PC-9 (cell line): Measurements from ENCODE around the gene SHROOM3. TPM values are rescaled to one million over a fixed set of nuclear protein-coding genes. Genes with fewer than 3 reads are reported as not detected.

Experiments used
- BruUV-seq: library from RNA; stranded (reverse); fragments of 400-500 nt; replicated peaks from 2 replicates; lab custom pipeline; 2021; lab: Mats Ljungman, UMichigan
- CTCF ChIA-PET: fragments of 300-600 bp; sonication (Branson Sonifier 250); formaldehyde crosslinking; loops from one replicate; lab custom pipeline; 2022; ENCODE audit warnings: antibody characterized with exemption; lab: Charles Lee
- POLR2A ChIA-PET: fragments of 300-600 bp; sonication (Branson Sonifier 250); formaldehyde crosslinking; loops from one replicate; lab custom pipeline; 2022; ENCODE audit warnings: antibody characterized with exemption; ENCODE audit not compliant: unreplicated experiment; lab: Charles Lee
- DNase-seq, 2 experiments: peaks; one replicate each; pipeline versions ENCODE4 v3.0.0 to v3.0.0-alpha.2; 2015 to 2022; ENCODE audit warnings: mixed read lengths in 1 of 2
- H2AFZ ChIP-seq: fragments of 200-600 bp; sonication (generic); 2 replicates; pipeline ENCODE4 v1.8.1; 2017; ENCODE audit warnings: antibody characterized with exemption
- H3F3A ChIP-seq: fragments of 200-600 bp; sonication (generic); 2 replicates; pipeline ENCODE4 v1.8.1; 2017; ENCODE audit warnings: antibody characterized with exemption, mild to moderate bottlenecking, low read depth; ENCODE audit not compliant: insufficient read depth
- H3K27ac ChIP-seq: fragments of 200-600 bp; sonication (generic); 2 replicates; pipeline ENCODE4 v1.6.1; 2016; ENCODE audit warnings: mixed run types
- H3K27me3 ChIP-seq: fragments of 200-600 bp; sonication (generic); 2 replicates; pipeline ENCODE4 v1.6.1; 2016; ENCODE audit warnings: low read depth, mixed run types; ENCODE audit not compliant: insufficient read depth
- H3K36me3 ChIP-seq: fragments of 200-600 bp; sonication (generic); 2 replicates; pipeline ENCODE4 v1.6.1; 2016; ENCODE audit warnings: low read depth, mixed run types
- H3K4me1 ChIP-seq: fragments of 200-600 bp; sonication (generic); replicated peaks from 2 replicates; pipeline ENCODE4 v1.6.1; 2016; ENCODE audit warnings: mixed run types; ENCODE audit not compliant: insufficient read depth
- H3K4me2 ChIP-seq: fragments of 200-600 bp; sonication (generic); 2 replicates; pipeline ENCODE4 v1.6.1; 2017; ENCODE audit warnings: mixed run types
- H3K4me3 ChIP-seq: fragments of 200-600 bp; sonication (generic); 2 replicates; pipeline ENCODE4 v1.6.1; 2016; ENCODE audit warnings: mixed run types
- H3K79me2 ChIP-seq: fragments of 200-600 bp; sonication (generic); 2 replicates; pipeline ENCODE4 v1.6.1; 2017; ENCODE audit warnings: low read depth, mixed run types
- H3K9me2 ChIP-seq: fragments of 200-600 bp; sonication (generic); 2 replicates; pipeline ENCODE4 v1.8.1; 2017; ENCODE audit warnings: mild to moderate bottlenecking; ENCODE audit not compliant: insufficient read depth
- H3K9me3 ChIP-seq: fragments of 200-600 bp; sonication (generic); 2 replicates; pipeline ENCODE4 v1.8.1; 2016; ENCODE audit warnings: low read depth; ENCODE audit not compliant: insufficient read depth
- H4K20me1 ChIP-seq: fragments of 200-600 bp; sonication (generic); 2 replicates; pipeline ENCODE4 v1.8.1; 2017; ENCODE audit not compliant: insufficient read depth
- EZH2 ChIP-seq: fragments of 200-600 bp; sonication (generic); IDR thresholded peaks from 2 replicates; pipeline ENCODE4 v1.8.0; 2017; ENCODE audit warnings: antibody characterized with exemption, low read depth
- intact Hi-C: fragments of 100-400 bp; cut with micrococcal nuclease; formaldehyde crosslinking; loops from one replicate; pipeline ENCODE4 v1.10.0; 2022; ENCODE audit not compliant: unreplicated experiment
- total RNA-seq: library from RNA; stranded (reverse); gene quantifications from 2 replicates; pipeline ENCODE4 v1.2.3, GENCODE V29; 2021
- TF ChIP-seq, protein P1 (sequence below): fragments of 200-600 bp; sonication (generic); conservative IDR thresholded peaks from 2 replicates; pipeline ENCODE4 v1.6.1; 2017; ENCODE audit warnings: mixed run types, antibody characterized with exemption, mild to moderate bottlenecking, moderate library complexity

The SHROOM3 gene
- total RNA-seq, 1 experiment from 2014 or later, result 44.3 TPM

DNA sequence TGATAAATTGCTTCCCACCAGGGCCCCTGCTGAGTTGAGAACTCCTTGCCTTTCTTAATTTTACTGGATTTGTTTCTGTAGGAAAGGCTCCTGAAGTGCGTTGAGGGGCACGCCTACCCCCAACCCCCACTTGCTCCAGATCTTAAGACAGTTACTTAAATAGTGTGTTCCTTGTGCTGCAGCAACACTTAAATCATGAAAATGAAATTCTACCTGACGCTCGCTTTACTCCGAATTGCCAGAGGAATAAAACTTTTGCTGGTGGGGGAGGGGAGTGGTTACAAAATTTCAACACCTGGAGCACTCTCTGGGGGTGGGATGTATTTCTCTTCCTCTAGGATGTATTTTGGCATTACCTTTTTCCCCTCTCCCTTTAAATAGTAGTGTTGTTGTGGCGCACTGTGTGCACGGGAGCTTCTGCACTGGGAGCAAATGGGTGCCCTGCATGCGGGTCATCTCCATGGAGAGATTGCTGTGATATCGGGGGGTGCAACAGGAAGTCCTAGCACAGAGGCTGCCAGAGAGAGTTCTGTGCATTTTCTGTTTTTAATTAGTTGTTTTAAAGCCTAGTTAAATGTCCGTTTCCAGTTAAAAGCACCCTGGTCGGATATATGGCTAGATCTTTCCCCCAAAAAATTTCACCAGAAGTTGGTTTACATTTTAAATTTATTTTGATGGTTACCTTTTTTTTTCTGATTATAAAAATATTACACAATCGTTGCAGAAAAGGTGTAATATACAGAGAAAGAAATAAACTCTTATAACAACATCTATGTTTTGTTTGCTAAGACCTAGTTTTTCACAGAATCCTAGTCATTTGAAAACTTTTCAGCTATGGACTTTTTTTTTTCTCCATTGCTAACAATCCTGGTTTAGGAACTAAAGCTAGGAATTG lies 255.2 kb downstream of the SHROOM3 start:
- Histone ChIP-seq H3K36me3 (no peaks in the 10 kb centered on the region), H3K27ac (peak overlapping the region; percentile 78), H3K9me2 (no peaks in the 10 kb centered on the region), H3K4me2 (peak overlapping the region; percentile 92), H3F3A (peaks cover 19% of the 10 kb centered on the region), H3K79me2 (peaks cover 71% of the 10 kb centered on the region), H3K4me1 (peaks cover 43% of the 10 kb centered on the region), H2AFZ (peak overlapping the region; percentile 70; the same call in 1 of the 2 replicates), H3K4me3 (peak overlapping the region; percentile 92), H3K9me3 (no peaks in the 10 kb centered on the region), H4K20me1 (no peaks in the 10 kb centered on the region), H3K27me3 (no peaks in the 10 kb centered on the region)
- intact Hi-C loops, result loop anchor here (1.0 kb wide), 1 partner anchor 14 kb away; no protein-coding TSS in a partner anchor
- DNase-seq, result no peak
- BruUV-seq, result TSS peak; percentile 46
- TF ChIP-seq, protein P1, sequence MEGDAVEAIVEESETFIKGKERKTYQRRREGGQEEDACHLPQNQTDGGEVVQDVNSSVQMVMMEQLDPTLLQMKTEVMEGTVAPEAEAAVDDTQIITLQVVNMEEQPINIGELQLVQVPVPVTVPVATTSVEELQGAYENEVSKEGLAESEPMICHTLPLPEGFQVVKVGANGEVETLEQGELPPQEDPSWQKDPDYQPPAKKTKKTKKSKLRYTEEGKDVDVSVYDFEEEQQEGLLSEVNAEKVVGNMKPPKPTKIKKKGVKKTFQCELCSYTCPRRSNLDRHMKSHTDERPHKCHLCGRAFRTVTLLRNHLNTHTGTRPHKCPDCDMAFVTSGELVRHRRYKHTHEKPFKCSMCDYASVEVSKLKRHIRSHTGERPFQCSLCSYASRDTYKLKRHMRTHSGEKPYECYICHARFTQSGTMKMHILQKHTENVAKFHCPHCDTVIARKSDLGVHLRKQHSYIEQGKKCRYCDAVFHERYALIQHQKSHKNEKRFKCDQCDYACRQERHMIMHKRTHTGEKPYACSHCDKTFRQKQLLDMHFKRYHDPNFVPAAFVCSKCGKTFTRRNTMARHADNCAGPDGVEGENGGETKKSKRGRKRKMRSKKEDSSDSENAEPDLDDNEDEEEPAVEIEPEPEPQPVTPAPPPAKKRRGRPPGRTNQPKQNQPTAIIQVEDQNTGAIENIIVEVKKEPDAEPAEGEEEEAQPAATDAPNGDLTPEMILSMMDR, result no peak
- no peak for TF ChIP-seq EZH2
- POLR2A ChIA-PET, result interaction anchor here (0.7 kb wide), 1 partner anchor 435 kb away, joined by 6 read pairs; no protein-coding TSS in a partner anchor
- CTCF ChIA-PET, result interaction anchor here (0.6 kb wide), 1 partner anchor 57 kb away, joined by 8 read pairs; no protein-coding TSS in a partner anchor

DNA sequence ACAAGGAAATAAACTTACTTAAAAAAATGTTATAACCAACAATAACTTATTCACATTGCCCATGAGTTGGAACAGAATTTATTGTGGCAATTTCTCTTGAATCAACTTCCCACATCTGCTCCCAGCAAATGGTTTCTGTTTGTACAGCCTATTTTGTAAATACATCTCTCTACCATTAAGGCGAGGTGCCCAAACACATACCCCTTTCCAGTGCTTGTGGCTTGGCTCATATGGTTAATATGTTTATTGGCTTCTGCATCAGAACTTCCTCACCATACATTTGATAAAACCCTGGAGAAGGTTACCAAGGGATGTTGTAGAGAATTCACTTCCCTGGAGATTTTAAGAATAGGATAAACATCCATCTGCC lies 255.9 kb downstream of the SHROOM3 start:
- Histone ChIP-seq H3F3A (peaks cover 19% of the 10 kb centered on the region), H4K20me1 (no peaks in the 10 kb centered on the region), H3K4me3 (peak overlapping the region; percentile 92), H3K27me3 (no peaks in the 10 kb centered on the region), H3K36me3 (no peaks in the 10 kb centered on the region), H3K4me1 (peaks cover 43% of the 10 kb centered on the region), H3K79me2 (peaks cover 77% of the 10 kb centered on the region), H2AFZ (no peak overlapping the region), H3K27ac (peak overlapping the region; percentile 78), H3K9me3 (no peaks in the 10 kb centered on the region), H3K9me2 (no peaks in the 10 kb centered on the region), H3K4me2 (peak overlapping the region; percentile 92)
- DNase-seq, result no peak
- ChIA-PET CTCF (no interaction called here), POLR2A (interaction anchor here (0.7 kb wide), 1 partner anchor 436 kb away, joined by 6 read pairs; no protein-coding TSS in a partner anchor)
- TF ChIP-seq, protein P1, result no peak
- TF ChIP-seq EZH2, result no peak
- no TSS peak for BruUV-seq
- intact Hi-C loops, result loop anchor here (1.0 kb wide), 1 partner anchor 13 kb away; no protein-coding TSS in a partner anchor

DNA sequence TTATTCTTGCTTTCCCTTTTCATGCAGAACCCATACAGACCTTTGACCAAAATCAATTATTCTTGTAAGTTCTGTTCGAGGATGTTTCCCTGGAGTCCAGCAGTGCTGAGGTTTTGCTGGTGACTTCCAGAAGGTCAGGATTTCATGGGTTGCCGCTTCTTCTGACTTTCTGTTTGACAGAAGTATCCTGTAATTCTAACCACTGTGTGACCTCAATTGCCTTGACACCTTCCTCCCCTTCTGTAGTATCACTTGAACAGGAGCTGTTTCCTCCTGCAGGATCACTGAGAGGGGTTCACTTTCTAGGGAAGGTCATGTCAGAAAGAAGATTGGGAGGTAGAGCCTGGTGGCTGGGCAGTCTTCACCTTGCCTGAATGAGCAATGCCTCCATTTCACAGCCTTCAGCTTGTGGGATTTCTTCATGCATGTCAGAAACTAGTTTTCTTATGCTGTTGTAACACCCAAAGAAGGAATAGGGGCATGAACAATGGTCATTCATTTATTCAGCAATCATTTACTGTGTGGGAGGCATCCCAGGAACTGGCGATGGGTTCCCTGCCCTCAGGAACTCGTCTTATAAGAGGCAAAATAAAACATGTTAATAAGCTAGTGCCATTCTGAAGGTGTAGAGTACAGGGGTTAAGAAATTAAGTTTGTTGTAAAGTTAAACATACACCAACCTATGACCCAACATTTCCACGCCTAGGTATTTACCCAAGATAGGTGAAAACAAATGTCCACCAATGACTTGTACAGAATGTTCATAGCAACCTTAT lies 257.0 kb downstream of the SHROOM3 start:
- no TSS peak for BruUV-seq
- H3K4me3 ChIP-seq, result peak overlapping the region; percentile 92; the same call in 1 of the 2 replicates
- H3K36me3 ChIP-seq, result no peaks in the 10 kb centered on the region
- no peaks in the 10 kb centered on the region for H3K9me2 ChIP-seq
- peaks cover 49% of the 10 kb centered on the region for H3K4me1 ChIP-seq
- no peak overlapping the region for H2AFZ ChIP-seq
- H3K27ac ChIP-seq, result 0 out of 2 replicates have a peak overlapping the region, but pooled peaks have one; percentile 78
- no peaks in the 10 kb centered on the region for H4K20me1 ChIP-seq
- no peak for TF ChIP-seq EZH2
- TF ChIP-seq, protein P1, result no peak
- no peaks in the 10 kb centered on the region for H3K27me3 ChIP-seq
- DNase-seq, result no peak
- intact Hi-C loops, result no loop called here
- H3K79me2 ChIP-seq, result peaks cover 88% of the 10 kb centered on the region
- no peaks in the 10 kb centered on the region for H3K9me3 ChIP-seq
- peaks cover 19% of the 10 kb centered on the region for H3F3A ChIP-seq
- ChIA-PET CTCF (no interaction called here), POLR2A (no interaction called here)
- peak overlapping the region; percentile 92 for H3K4me2 ChIP-seq
